HG03108 (cell line): ENCODE measurements around the gene CDYL.

Experiments used
- ATAC-seq: cut with Tn5 transposase; IDR thresholded peaks from one replicate; pipeline ENCODE4 v1.9.1; 2021; ENCODE audit warnings: moderate library complexity; ENCODE audit not compliant: unreplicated experiment

Gene CDYL

DNA sequence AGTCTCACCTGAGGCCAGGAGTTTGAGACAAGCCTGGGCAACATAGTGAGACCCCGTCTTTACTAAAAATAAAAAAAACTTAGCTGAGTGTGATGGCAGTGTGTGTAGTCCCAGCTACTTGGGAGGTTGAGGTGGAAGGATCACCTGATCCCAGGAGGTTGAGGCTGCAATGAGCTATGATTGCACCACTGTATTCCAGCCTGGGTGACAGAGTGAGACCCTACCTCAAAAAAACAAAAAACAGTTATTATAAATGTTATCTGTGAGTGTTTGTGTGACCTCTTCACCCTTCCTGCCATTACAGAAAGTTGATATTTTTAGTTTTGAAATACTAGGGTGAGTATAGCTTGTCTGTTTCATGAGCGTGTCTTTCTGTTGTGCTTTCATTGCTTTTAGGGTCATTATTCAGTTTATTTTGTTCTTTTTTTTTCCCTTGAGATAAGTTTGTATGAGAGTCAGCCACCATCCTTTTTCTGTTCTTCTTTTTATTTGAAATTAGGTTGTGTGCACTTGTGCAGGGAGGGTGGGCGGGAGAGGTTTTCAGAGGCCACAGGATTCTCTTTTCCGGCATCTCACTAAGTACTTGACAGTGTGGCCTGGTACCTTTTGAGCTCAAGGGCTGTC, 26.2 kb downstream of the CDYL start:
- ATAC-seq = peak; percentile 64

DNA sequence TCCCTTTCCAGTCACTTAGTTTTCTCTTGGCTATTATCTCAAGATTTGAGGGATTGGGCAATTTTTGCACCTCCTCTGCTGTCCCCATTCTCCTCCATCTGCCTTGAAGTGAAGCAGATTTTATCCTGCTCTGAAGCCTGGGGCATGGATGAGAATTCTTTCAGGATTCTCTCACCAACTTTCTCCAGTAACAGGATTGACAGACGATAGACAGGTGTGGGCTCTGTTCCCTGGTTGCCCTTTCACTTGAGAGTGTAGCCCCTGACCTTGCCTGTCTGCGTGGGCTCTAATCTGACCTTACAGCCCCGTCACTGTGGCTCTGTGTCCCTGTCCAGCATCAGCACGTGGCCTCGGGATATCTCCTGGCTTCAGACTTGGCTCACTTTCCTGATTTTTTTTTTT, 27.1 kb downstream of the CDYL start:
- no peak for ATAC-seq

DNA sequence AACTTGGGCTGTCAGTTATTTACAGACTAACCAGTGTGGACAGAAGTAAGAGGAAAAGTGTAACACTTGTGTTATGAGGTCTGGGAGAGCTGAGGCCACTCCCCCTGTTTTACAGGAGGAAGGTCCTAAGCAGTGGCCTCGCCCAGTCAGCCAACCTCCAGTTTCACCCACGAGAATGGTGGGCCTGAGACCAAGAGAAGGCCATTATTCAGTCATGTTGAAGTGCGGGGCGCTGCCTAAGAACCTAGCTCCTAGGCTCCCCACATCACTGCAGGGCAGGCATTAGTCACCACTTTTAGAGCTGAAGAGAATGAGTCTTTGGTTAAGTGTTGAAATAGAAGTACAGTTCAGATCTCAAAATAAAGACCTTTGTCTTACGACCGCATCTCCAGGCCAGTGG, 27.9 kb downstream of the CDYL start:
- ATAC-seq = no peak

DNA sequence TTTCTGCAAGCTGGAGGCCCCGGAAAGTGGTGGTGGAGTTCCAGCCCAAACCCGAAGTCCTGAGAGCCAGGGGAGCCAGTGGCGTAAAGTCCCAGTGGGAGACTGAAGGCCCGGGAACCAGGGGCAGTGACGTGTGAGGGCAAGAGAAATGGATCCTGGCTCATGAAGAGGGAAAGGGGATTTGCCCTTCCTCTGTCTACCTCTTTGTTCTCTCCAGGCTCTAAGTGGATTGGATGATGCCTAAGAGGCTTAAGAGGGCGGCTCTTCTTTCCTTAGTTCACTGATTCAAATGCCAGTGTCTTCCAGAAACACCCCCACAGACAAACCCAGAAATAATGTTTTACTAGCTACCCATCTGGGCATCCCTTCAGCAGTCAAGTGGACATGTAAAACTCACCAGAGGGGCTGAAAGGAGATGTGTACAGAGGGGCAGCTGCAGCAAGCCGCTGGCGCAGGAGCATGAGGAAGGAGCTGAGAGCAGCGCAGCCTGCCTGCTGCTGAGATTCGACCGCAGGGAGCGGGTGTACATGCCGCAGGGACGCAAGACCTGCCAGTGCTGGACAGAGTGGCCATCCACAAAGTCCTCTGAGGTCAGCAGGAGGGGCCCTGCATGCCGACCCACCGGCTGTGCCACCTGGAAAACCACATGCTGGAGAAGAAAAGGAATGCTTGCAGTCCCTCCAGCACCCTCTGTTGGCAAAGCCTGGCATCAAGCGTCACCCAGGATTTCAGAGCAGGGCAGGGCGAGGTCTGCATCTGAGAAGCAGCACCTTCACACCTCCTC, 29.5 kb downstream of the CDYL start:
- no peak for ATAC-seq

DNA sequence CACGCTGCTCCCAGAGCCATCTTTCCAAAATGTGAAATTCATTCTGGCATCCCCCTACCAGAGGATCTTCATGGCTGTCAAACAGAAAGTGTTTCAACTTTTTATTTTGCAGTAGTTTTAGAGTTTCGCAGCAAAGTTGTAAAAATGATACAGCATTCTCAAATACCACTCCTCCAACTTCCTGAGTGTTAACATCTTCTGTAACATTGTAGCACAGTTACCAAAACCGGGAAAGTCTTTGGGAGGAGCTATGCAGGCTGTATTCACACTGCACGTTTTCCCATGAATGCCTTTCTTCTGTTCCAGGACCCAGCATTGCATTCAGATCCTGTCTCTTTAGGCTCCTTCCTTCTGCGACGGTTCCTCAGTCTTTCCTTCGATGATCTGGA, 30.1 kb downstream of the CDYL start:
- ATAC-seq = no peak

DNA sequence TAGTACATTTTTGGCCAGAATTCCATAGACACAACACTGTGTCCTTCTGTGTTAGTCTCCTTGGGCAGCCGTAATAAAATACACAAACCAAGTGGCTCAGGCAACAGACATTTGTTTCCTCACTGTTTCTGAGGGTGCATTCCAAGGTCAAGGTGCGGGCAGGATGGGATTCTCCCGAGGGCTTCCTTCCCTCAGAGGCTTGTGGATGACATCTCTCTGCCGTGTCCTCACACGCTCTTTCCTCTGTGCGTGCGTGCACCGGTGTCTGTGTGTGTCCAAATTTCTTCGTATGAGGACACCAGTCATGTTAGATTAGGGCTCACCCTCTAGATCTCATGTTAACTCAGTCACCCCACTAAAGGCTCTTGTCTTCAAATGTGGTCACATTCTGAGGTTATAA, 30.6 kb downstream of the CDYL start:
- no peak for ATAC-seq

DNA sequence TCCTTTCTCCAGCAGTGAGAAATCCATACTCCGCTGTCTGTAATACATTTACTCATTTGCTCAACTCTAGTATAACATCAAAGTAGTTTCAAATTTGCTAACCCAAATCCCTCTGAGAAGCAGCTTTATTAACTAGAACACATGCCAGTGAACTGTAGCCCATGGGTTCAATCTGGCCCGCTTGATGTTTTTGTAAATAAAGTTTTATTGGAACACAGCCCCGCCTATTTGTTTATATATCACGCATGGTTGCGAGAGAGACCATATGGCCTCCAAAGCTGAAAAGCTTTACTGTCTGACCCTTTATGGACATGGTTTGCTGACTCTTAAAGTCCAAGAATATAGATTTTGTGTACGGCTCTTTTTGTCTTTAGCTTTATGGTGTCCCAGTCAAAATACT, 32.2 kb downstream of the CDYL start:
- ATAC-seq = no peak

DNA sequence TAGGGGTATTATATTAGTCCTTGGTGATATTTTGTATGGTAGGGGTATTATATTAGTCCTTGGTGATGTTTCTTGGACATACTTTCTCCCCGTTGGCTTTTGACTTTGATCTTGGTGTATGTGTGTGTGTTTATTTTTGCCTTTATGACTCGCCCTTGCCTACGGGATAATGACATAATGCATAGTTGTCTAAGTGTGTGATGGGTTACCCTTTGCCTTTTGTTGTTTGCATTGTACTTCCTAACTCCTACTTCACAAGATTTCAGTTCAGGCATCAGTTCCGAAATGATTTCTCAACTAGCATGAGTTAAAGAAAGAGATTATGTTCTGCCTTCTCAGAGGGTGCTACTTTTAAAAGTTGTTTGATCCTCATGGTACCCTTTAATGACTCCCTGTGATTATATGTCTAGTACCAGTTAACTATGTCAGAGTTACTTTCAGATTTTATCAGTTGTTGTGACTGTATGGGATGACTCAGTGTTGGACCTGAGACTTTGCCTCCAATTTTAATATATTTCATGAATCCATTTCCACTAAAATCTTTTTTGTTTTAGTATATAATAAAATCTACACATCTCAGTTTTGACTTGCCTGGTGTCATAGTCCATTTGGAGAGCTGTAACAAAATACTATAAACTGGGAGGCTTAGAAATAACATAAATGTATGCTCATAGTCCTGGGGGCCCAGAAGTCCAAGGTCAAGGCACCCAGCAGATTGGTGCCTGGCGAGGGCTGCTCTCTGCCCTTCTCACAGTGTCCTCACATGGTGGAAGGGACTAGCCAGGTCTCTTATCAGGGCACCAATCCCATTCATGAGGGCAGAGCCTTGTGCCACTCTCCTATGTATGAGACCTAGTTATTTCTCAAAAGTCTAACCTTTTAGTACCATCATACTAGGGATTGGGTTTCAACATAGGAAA, 34.1 kb downstream of the CDYL start:
- ATAC-seq = no peak

DNA sequence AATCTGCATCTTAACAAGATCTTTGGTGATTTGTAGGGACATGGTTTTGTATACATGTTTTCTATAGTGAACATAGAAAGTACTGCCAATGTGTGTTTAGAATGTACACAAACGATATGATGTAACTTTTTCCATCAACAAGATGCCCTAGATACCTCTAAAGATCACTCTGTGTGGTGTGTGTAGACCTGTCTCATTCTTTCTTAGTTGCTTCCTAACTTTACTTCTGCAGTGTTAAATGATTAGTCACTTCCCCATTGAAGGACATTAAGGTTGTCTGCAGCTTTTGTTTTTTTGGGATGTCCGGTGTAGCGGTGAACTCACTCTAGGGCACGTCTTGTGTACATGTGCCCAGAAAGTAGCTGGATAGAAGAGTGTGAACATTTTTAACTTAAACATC, 35.9 kb downstream of the CDYL start:
- ATAC-seq = no peak

DNA sequence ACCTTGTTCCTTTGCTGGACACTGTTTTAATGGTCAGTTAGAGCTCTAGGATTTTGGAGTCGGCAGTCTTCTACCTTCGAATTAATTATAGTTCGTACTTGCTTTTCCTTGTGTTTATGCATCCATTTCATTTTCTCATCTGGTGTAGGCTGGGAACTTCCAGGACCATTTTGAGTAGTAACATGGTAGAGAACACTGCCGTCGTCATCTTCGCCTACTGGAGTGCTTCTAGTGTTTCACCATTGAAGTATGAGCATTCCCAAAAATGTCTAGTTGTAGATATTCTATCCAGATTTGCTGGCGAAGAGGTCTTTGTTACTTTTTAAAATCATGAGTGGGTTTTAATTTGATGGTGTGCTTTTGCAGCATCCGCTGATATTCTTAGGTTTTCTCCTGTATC, 36.9 kb downstream of the CDYL start:
- no peak for ATAC-seq

DNA sequence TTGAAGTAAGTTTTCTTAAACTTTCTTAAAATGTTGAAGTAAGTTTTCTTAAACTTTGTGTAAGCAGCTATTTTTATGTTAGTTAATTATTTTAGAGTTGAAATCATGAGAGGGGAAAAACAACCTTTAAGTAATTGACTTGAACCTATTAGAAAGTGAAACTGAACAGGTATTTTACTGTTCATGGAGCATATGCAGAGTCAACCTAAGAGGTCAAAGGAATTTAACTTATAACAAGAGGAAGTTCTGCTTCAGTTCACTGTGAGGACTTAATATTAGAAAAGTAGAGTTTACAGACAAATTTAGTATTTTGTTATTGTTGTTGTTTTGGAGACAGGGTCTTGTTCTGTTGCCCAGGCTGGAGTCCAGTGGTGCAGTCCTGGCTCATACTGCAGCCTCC, 38.0 kb downstream of the CDYL start:
- ATAC-seq = peak; percentile 62

DNA sequence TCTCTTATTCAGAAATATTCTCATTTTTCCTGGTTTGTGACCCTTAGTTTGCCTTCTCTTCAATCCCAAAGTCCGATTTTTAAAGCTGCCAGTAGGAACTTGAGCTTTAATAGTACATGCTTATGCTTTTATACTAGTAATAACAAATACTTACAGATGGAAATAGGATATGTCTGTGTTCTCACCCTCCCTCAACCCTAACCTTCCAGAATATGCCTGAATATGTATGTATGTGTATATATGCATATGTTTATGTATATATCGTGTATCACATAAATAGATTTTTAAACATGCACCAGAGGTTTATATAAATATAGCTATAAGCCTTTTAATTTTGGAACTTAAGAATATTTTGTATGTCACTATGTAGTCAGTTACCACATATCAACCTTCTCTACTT, 38.8 kb downstream of the CDYL start:
- no peak for ATAC-seq

DNA sequence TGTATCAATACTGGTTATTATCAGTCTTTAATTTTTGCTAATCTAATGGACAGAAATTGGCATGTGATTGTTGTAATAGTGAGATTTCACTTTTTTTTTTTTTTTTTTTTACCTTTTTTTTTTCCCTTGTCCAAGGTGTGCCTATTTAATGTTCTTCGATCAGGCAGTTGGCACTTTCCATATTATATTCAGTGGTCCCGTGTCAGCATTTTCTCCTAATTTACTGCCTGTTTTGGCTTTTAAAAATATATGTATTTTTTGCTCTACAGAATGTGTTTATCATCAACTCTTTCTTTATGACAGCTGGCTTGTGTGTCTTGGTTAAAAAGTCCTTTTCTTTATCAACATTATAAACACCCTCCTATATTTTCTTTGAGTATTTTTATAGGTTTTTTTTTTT, 39.4 kb downstream of the CDYL start:
- no peak for ATAC-seq

DNA sequence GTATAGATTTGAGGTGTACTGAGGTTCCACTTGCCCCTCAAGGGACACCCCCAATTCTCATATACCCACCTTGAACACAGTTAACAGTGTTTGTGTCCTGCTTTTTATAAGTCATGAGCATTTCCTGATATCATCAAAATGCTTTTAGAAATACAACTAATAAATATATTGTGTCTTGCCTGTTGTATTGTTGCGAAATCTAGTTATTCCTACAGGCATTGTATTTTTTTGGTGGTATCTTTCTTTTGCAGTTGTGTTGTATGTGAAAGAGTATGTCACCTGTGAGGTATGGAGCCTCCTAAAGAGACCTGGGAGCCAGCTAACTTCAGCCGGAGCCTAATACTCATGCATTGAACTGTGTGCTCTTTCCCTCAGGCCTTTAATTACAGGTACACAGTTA, 40.7 kb downstream of the CDYL start:
- no peak for ATAC-seq

DNA sequence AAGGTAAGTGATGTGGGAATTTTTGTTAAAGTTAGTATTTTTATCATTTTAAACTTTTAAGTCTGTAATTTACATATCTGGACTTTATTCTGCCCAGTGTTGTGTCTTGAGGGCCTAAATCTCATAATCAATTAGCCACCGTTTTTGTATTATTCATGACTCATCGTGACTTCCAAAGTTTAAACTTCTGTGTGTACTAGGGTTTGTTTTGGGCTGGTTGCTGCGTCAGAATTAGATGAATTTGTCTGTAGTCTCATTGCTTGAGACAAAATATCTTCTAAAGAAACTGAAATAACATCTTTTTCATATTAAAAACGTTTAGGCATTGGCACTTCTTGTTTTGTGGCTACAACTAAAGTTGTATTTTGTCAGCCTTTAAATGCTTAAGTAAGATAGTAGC, 41.3 kb downstream of the CDYL start:
- no peak for ATAC-seq

DNA sequence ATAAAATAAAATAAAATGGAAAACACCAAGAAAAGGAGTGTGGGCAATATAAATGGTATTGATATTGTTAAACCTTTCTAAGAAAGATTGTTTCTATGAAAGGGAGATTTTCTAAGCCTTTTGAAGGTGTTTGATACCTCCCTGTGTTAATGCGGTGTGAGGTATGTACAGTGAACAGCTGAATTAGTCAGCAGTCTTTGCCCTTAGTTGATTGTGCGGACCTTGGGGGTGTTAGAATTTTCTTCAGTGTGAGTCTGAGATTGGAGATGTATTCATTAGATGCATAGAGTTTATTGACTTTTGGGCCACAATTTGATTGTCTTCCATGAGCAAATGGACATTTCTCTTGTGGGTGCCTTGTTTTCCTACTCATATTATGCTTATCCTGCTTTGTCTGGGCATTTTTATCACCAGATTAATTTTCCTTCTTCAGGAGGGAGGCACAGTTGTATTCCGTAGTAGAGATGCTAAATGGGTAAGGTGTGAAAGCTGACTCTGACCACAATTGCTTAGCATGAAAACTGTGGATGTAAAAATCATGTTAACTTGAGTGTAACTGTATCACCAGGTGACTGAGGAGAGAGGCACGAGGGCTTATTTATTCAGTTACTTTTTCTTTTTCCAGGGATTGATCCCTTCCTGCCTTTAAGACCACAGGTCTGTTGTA, 42.2 kb downstream of the CDYL start:
- ATAC-seq = no peak

DNA sequence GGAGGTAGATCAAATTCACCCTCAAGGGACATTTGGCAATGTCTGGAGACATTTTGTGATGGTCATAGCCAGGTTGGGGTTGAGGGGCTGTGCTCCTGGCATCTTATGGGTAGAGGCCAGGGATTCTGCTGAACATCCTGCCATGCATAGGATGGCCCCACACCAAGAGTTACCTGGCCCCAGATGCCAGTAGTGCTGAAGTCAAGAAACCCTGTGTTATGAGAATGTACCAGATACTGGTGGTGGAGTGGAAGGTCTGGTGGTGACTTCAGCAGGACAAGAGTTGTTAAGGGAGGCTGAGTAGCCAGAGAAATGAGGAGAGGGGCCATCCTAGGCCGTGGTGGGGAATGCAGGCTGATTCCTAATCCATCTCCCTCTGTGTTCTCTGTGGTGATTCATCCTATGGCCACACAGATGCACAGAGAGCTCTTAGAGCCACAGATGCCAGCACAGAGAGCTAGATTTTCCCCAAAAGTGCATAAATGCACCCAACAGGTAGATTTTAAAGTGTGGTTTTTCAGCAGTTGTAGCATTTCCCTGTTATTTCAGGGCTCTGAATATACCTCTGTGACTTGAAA, 43.6 kb downstream of the CDYL start:
- no peak for ATAC-seq

DNA sequence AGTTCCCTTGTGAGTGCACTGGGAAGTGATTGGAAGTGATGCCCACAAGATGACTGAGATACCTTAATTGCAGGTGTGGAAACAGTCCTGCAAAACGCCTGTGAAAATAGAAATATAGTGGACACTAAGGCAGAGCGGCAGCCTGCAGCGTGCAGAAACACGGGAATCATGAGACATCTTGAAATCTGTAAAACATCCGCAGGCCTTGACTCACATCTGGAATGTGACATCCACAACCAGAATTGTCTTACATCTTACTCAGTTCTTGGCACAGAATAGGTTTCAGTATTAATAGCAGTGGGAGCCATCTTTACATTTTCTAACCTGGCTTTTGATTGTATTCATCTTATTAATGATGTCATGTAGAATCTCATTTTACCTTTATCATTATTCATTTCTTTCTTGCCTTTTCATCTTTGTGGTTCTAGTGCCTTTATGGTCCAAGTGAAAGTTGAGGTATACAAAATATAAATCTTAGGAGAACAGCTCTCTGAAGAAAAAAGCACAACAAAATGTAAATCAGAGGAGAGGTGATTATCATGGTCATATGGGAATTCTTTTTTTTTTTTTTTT, 44.6 kb downstream of the CDYL start:
- no peak for ATAC-seq

DNA sequence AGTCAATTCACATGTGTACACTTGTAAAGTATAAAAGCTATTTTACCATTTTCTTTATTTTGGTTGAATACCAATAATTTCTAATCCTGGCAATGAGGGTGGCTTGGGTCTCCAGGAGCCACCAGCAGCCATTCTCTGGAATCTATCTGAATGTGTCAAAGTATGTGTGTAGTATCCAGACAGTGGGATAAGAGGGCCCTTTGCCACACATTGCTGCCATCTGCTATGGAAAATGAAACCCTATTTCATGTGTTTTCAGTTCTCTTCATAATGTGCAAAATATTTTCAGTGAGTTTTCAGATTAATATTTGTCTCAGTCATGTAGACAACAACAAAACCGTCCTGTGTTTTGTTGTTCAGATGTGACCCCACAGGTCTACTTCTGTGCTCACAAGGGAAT, 46.3 kb downstream of the CDYL start:
- no peak for ATAC-seq

DNA sequence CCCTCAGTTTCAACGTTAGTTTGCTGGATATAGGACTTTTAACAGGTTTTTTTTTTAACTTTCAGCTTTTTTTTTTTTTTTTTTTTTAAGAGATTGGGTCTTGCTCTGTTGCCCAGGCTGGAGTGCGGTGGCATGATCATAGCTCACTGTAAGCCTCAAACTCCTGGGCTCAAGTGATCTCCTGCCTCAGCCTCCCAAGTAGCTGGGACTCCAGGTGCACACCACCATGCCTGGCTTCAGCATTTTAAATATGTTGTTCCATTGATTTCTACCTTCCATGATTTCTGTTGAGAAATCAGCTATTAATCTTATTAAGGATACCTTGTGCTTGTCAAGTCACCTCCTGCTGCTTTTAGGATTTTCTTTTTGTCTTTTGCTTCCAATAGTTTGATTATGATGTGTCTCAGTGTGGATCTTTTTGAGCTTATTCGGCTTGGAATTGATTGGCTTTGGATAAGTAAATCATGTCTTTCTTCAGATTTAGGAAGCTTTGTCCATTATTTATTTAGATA, 52.0 kb downstream of the CDYL start:
- ATAC-seq = no peak
